DMS79 (cell line): ENCODE results near the gene GNPTG.

Experiments
- DNase-seq: peaks from one replicate; lab custom pipeline; 2025; lab: John Stamatoyannopoulos, UW

The GNPTG gene

GRCh38 chr16:1371054-1371978 lies 19.6 kb downstream of the GNPTG start:
- no peak for DNase-seq

GRCh38 chr16:1372292-1372950 lies 20.7 kb downstream of the GNPTG start:
- DNase-seq: no peak

- DNase-seq: no peak
These were observed 22.9 kb downstream of the GNPTG start for GRCh38 chr16:1374418-1375297.

GRCh38 chr16:1375298-1375640 lies 23.5 kb downstream of the GNPTG start:
- no peak for DNase-seq

GRCh38 chr16:1375741-1376410 lies 24.1 kb downstream of the GNPTG start:
- DNase-seq: no peak

GRCh38 chr16:1377406-1378010 lies 25.8 kb downstream of the GNPTG start:
- no peak for DNase-seq

- DNase-seq: no peak
These were observed 26.5 kb downstream of the GNPTG start for GRCh38 chr16:1378087-1378803.

GRCh38 chr16:1378804-1379303 lies 27.1 kb downstream of the GNPTG start:
- DNase-seq: no peak

- peak; percentile 8 for DNase-seq
These were observed 27.8 kb downstream of the GNPTG start for GRCh38 chr16:1379304-1380076.

GRCh38 chr16:1380195-1380594 lies 28.5 kb downstream of the GNPTG start:
- no peak for DNase-seq

GRCh38 chr16:1381612-1382406 lies 30.1 kb downstream of the GNPTG start:
- DNase-seq: no peak

GRCh38 chr16:1383556-1383955 lies 31.8 kb downstream of the GNPTG start:
- DNase-seq: no peak

- DNase-seq: no peak
These were observed 33.5 kb downstream of the GNPTG start for GRCh38 chr16:1385232-1385631.

GRCh38 chr16:1387331-1387730 lies 35.6 kb downstream of the GNPTG start:
- no peak for DNase-seq

GRCh38 chr16:1389762-1390161 lies 38.0 kb downstream of the GNPTG start:
- DNase-seq: no peak

GRCh38 chr16:1390239-1390779 lies 38.6 kb downstream of the GNPTG start:
- DNase-seq: no peak

GRCh38 chr16:1392826-1393225 lies 41.1 kb downstream of the GNPTG start:
- DNase-seq: no peak

GRCh38 chr16:1393613-1394176 lies 42.0 kb downstream of the GNPTG start:
- no peak for DNase-seq
